Fibroblast of lung (primary cell): Measurements from ENCODE around the gene SMIM7.

Experiments
- EZH2 ChIP-seq: IDR thresholded peaks from 2 replicates; pipeline ENCODE4 v1.5.1; 2012; ENCODE audit warnings: low read length, control low read depth, mild to moderate bottlenecking; ENCODE audit errors: missing control alignments
- TF ChIP-seq, protein P1 (sequence below), 2 donors: IDR thresholded peaks in 1 of 2; conservative IDR thresholded peaks in 1 of 2; 1 replicate in 1 of 2; 2 replicates in 1 of 2; pipeline ENCODE4 v1.5.1; 2011 to 2012; ENCODE audit warnings: low read length in 2 of 2, control low read depth in 1 of 2, inconsistent platforms in 1 of 2, low read depth in 1 of 2, mild to moderate bottlenecking in 1 of 2

GRCh38 chr19:16661480-16662034, 1.6 kb upstream of the SMIM7 start:
- TF ChIP-seq, protein P1, sequence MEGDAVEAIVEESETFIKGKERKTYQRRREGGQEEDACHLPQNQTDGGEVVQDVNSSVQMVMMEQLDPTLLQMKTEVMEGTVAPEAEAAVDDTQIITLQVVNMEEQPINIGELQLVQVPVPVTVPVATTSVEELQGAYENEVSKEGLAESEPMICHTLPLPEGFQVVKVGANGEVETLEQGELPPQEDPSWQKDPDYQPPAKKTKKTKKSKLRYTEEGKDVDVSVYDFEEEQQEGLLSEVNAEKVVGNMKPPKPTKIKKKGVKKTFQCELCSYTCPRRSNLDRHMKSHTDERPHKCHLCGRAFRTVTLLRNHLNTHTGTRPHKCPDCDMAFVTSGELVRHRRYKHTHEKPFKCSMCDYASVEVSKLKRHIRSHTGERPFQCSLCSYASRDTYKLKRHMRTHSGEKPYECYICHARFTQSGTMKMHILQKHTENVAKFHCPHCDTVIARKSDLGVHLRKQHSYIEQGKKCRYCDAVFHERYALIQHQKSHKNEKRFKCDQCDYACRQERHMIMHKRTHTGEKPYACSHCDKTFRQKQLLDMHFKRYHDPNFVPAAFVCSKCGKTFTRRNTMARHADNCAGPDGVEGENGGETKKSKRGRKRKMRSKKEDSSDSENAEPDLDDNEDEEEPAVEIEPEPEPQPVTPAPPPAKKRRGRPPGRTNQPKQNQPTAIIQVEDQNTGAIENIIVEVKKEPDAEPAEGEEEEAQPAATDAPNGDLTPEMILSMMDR (conservative IDR thresholded peaks at IDR 0.05 in 1 of 2, IDR thresholded peaks at IDR 0.05 in 1 of 2; ENCODE audit: low read depth in 1 of 2, low read length in 2 of 2) = no peak
- no peak for TF ChIP-seq EZH2
